WTC11 (cell line): ENCODE data around the gene CPTP.
A peak's percentile ranks its signal among the peaks of the same experiment; 100 is the strongest.

ENCODE experiments used
- CBFB ChIP-seq: sonication (generic); formaldehyde crosslinking; IDR thresholded peaks from 2 replicates; pipeline ENCODE4 v1.8.1; 2022; ENCODE audit warnings: mild to moderate bottlenecking, low read depth, missing genetic modification reagents
- ELF4 ChIP-seq: sonication (generic); formaldehyde crosslinking; IDR thresholded peaks from 2 replicates; pipeline ENCODE4 v1.8.1; 2022; ENCODE audit warnings: low read depth, mild to moderate bottlenecking, moderate library complexity, missing genetic modification reagents
- ESRRA ChIP-seq: sonication (generic); formaldehyde crosslinking; IDR thresholded peaks from 2 replicates; pipeline ENCODE4 v1.8.1; 2022; ENCODE audit warnings: mild to moderate bottlenecking, missing genetic modification reagents, borderline replicate concordance
- ETV6 ChIP-seq: sonication (generic); formaldehyde crosslinking; IDR thresholded peaks from 2 replicates; pipeline ENCODE4 v1.8.1; 2022; ENCODE audit warnings: mild to moderate bottlenecking, missing genetic modification reagents
- GABPB1 ChIP-seq: sonication (generic); formaldehyde crosslinking; IDR thresholded peaks from 2 replicates; pipeline ENCODE4 v1.8.1; 2023; ENCODE audit warnings: mild to moderate bottlenecking, missing genetic modification reagents
- NR1H2 ChIP-seq: sonication (generic); formaldehyde crosslinking; IDR thresholded peaks from 2 replicates; pipeline ENCODE4 v1.9.0; 2021; ENCODE audit warnings: mild to moderate bottlenecking, moderate library complexity, missing genetic modification reagents
- SP1 ChIP-seq: sonication (generic); formaldehyde crosslinking; conservative IDR thresholded peaks from 2 replicates; pipeline ENCODE4 v1.8.1; 2022; ENCODE audit warnings: missing genetic modification reagents
- TCF7 ChIP-seq: sonication (generic); formaldehyde crosslinking; IDR thresholded peaks from 2 replicates; pipeline ENCODE4 v1.8.0; 2022; ENCODE audit warnings: mild to moderate bottlenecking, low read depth, missing genetic modification reagents, moderate library complexity
- TEAD1 ChIP-seq: sonication (generic); formaldehyde crosslinking; IDR thresholded peaks from 2 replicates; pipeline ENCODE4 v1.8.0; 2022; ENCODE audit warnings: mild to moderate bottlenecking, missing genetic modification reagents
- TF ChIP-seq, protein P1 (sequence below): fragments of 200-600 bp; IDR thresholded peaks from 2 replicates; pipeline ENCODE4 v1.8.0; 2022; ENCODE audit warnings: antibody characterized with exemption
- TF ChIP-seq, protein P2 (sequence below): sonication (generic); formaldehyde crosslinking; IDR thresholded peaks from 2 replicates; pipeline ENCODE4 v1.8.1; 2022; ENCODE audit warnings: missing genetic modification reagents, borderline replicate concordance
- TF ChIP-seq, protein P3 (sequence below): sonication (generic); formaldehyde crosslinking; IDR thresholded peaks from 2 replicates; pipeline ENCODE4 v1.8.0; 2023; ENCODE audit warnings: missing genetic modification reagents
- TF ChIP-seq, protein P4 (sequence below): sonication (generic); formaldehyde crosslinking; conservative IDR thresholded peaks from 2 replicates; pipeline ENCODE4 v1.8.1; 2023; ENCODE audit warnings: mild to moderate bottlenecking, low read depth, missing genetic modification reagents, moderate library complexity

DNA sequence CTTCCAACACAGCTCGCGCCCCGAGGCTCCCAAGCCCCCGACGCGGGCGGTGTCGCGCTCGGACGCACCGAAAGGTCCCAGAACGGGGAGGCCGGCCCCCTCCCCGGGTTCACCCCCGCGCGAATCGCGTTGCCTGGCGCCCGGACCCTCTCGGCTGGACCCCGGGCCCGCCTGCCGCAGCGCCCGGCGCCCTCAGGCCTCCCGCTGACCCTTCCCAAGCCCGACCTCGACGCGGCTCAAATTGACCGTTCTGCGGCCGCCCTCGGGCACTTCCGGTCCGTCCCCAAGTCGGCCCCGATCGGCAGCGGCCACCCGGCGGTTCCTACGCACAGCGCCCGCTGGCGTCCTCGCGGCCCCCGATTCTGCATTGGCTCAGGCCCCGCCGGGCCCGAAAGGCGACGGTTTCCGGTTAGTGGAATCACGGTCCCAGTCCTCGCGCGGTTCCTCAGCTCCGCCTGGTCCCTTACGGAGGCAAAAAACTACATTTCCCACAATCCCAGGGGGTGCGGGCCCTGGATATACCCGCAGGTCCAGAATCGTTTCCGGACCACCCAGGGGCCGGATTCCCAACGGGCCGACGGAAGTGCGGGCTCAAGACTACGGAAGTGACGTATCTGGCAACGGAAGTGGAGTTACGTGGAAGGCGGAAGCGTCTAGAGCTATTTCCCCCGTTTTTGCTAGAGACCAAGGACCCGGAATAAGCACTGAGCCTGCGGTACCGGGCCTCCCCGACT lies 50.5 kb downstream of the CPTP start, which contains the start of gene AURKAIP1:
- TF ChIP-seq, protein P1, sequence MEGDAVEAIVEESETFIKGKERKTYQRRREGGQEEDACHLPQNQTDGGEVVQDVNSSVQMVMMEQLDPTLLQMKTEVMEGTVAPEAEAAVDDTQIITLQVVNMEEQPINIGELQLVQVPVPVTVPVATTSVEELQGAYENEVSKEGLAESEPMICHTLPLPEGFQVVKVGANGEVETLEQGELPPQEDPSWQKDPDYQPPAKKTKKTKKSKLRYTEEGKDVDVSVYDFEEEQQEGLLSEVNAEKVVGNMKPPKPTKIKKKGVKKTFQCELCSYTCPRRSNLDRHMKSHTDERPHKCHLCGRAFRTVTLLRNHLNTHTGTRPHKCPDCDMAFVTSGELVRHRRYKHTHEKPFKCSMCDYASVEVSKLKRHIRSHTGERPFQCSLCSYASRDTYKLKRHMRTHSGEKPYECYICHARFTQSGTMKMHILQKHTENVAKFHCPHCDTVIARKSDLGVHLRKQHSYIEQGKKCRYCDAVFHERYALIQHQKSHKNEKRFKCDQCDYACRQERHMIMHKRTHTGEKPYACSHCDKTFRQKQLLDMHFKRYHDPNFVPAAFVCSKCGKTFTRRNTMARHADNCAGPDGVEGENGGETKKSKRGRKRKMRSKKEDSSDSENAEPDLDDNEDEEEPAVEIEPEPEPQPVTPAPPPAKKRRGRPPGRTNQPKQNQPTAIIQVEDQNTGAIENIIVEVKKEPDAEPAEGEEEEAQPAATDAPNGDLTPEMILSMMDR: no peak
- TF ChIP-seq, protein P2, sequence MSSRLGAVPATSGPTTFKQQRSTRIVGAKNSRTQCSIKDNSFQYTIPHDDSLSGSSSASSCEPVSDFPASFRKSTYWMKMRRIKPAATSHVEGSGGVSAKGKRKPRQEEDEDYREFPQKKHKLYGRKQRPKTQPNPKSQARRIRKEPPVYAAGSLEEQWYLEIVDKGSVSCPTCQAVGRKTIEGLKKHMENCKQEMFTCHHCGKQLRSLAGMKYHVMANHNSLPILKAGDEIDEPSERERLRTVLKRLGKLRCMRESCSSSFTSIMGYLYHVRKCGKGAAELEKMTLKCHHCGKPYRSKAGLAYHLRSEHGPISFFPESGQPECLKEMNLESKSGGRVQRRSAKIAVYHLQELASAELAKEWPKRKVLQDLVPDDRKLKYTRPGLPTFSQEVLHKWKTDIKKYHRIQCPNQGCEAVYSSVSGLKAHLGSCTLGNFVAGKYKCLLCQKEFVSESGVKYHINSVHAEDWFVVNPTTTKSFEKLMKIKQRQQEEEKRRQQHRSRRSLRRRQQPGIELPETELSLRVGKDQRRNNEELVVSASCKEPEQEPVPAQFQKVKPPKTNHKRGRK: no peak
- TF ChIP-seq NR1H2 (CRISPR knock-in tag): no peak
- peak; percentile 62; the same call in 1 of the 2 replicates for TF ChIP-seq ESRRA (CRISPR knock-in tag)
- TF ChIP-seq ETV6 (CRISPR knock-in tag): peak; percentile 86
- 0 out of 2 replicates have a peak, but pooled peaks have one; percentile 55 for TF ChIP-seq ELF4
- peak; percentile 98 for TF ChIP-seq GABPB1
- no peak for TF ChIP-seq TCF7 (CRISPR knock-in tag)
- peak; percentile 95 for TF ChIP-seq SP1
- TF ChIP-seq, protein P3, sequence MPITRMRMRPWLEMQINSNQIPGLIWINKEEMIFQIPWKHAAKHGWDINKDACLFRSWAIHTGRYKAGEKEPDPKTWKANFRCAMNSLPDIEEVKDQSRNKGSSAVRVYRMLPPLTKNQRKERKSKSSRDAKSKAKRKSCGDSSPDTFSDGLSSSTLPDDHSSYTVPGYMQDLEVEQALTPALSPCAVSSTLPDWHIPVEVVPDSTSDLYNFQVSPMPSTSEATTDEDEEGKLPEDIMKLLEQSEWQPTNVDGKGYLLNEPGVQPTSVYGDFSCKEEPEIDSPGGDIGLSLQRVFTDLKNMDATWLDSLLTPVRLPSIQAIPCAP (CRISPR knock-in tag): no peak
- no peak; the same call in 1 of the 2 replicates for TF ChIP-seq TEAD1 (CRISPR knock-in tag)
- no peak for TF ChIP-seq CBFB (CRISPR knock-in tag)
- TF ChIP-seq, protein P4, sequence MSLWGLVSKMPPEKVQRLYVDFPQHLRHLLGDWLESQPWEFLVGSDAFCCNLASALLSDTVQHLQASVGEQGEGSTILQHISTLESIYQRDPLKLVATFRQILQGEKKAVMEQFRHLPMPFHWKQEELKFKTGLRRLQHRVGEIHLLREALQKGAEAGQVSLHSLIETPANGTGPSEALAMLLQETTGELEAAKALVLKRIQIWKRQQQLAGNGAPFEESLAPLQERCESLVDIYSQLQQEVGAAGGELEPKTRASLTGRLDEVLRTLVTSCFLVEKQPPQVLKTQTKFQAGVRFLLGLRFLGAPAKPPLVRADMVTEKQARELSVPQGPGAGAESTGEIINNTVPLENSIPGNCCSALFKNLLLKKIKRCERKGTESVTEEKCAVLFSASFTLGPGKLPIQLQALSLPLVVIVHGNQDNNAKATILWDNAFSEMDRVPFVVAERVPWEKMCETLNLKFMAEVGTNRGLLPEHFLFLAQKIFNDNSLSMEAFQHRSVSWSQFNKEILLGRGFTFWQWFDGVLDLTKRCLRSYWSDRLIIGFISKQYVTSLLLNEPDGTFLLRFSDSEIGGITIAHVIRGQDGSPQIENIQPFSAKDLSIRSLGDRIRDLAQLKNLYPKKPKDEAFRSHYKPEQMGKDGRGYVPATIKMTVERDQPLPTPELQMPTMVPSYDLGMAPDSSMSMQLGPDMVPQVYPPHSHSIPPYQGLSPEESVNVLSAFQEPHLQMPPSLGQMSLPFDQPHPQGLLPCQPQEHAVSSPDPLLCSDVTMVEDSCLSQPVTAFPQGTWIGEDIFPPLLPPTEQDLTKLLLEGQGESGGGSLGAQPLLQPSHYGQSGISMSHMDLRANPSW (CRISPR knock-in tag): no peak
